Kidney (tissue), 14 donors: ENCODE measurements around the gene CENPU. TPM values are rescaled to one million over a fixed set of nuclear protein-coding genes. Genes with fewer than 3 reads are reported as not detected.

ENCODE experiments used
- DNase-seq, 5 donors: peaks; one replicate each; pipeline ENCODE4 v3.0.0-alpha.2; 2013 to 2020
- FAIRE-seq: peaks from 2 replicates; lab custom pipeline; 2012; peaks lifted over from hg19 to GRCh38; lab: Jason Lieb, UNC
- H3K27ac ChIP-seq, 2 donors: one replicate each; pipeline ENCODE4 v1.7.0; 2013; ENCODE audit warnings: low read depth in 2 of 2, low read length in 2 of 2, inconsistent platforms in 1 of 2
- H3K27me3 ChIP-seq: one replicate; pipeline ENCODE4 v1.7.1; 2013; ENCODE audit warnings: low read length, inconsistent platforms; ENCODE audit not compliant: control insufficient read depth, insufficient read depth
- H3K36me3 ChIP-seq, 3 donors: one replicate each; pipeline versions ENCODE4 v1.7.0 to v1.7.1; 2013; ENCODE audit warnings: low read length in 3 of 3, control low read depth in 1 of 3, inconsistent platforms in 1 of 3; ENCODE audit not compliant: insufficient read depth in 3 of 3, control insufficient read depth in 2 of 3
- H3K4me1 ChIP-seq, 3 donors: one replicate each; pipeline versions ENCODE4 v1.7.0 to v1.7.1; 2013; ENCODE audit warnings: low read length in 3 of 3, inconsistent platforms in 1 of 3, low read depth in 1 of 3; ENCODE audit not compliant: control insufficient read depth in 2 of 3, insufficient read depth in 2 of 3
- H3K4me3 ChIP-seq, 3 donors: one replicate each; pipeline versions ENCODE4 v1.7.0 to v1.8.1; 2013; ENCODE audit warnings: low read length in 3 of 3, control low read depth in 1 of 3, inconsistent platforms in 1 of 3
- H3K9ac ChIP-seq, 3 donors: one replicate each; pipeline versions ENCODE4 v1.7.0 to v1.7.1; 2013; ENCODE audit warnings: low read length in 3 of 3, control low read depth in 1 of 3, inconsistent platforms in 1 of 3
- H3K9me3 ChIP-seq, 3 donors: one replicate each; pipeline versions ENCODE4 v1.7.0 to v1.7.1; 2013; ENCODE audit warnings: low read length in 3 of 3, control low read depth in 1 of 3, inconsistent platforms in 1 of 3; ENCODE audit not compliant: control insufficient read depth in 2 of 3, insufficient read depth in 1 of 3
- intact Hi-C: fragments of 100-400 bp; cut with DNase I; formaldehyde crosslinking; loops from one replicate; pipeline ENCODE4 v1.11.1; 2022
- polyA plus RNA-seq: library from polyadenylated mRNA; stranded (reverse); fragments of 350-450 nt; fragmentation: Illumina TruSeq; extraction: RNeasy Lipid Tissue Mini Kit (QIAGEN cat#74804); gene quantifications from one replicate; pipeline ENCODE4 v1.2.3, GENCODE V29; 2014; ENCODE audit warnings: low read depth, low replicate concordance; ENCODE audit not compliant: insufficient read depth
- total RNA-seq: library from RNA; stranded (reverse); fragmentation: NEBNext Ultra II Directional; extraction: Animal tissue kit (Norgen Biotek cat#: 25700); gene quantifications from one replicate; pipeline ENCODE4 v1.2.1, GENCODE V29; 2021
- TF ChIP-seq, protein P1 (sequence below): IDR thresholded peaks from 3 replicates; pipeline ENCODE4 v1.5.1; 2012; ENCODE audit warnings: mild to moderate bottlenecking, moderate library complexity, borderline replicate concordance; ENCODE audit not compliant: insufficient read depth; ENCODE audit errors: extremely low read depth
- donor health status: control.
- donor health status: control.
- donor health status: control.
- donor health status: control.
- donor health status: control.
- donor health status: DM: yes; HTN: yes; CAD: no.
- donor health status: Normal renal cell carcinoma (clear cell type).

Gene CENPU
- total and polyA plus RNA-seq, 2 donors from 2014 or later = 2.2 to 2.5 TPM

DNA sequence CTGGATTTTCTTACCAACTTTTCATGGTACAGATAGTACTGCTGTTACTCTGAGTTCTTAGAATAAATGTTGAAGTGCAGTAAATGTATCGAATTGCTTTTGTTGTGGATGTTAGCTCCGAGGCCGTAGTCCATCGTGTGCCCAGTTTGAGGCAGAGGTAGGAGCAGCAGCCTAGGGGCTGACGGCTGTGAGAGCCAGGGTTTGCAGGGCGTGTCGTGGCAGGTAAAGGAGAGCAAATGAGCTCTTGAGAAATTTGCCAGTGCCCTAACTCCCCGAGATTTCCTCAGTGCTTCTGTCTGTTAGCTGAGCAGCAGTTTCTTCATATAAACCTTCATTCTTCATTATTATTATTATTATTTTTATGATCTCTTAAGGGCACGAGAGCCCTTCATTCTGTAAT is 62.8 kb downstream of the CENPU start:
- FAIRE-seq (no peak), DNase-seq (no peak)
- H3K36me3 ChIP-seq = peaks cover 4 to 27% (median 16%) of the 10 kb centered on the region in 3 donors
- TF ChIP-seq, protein P1, sequence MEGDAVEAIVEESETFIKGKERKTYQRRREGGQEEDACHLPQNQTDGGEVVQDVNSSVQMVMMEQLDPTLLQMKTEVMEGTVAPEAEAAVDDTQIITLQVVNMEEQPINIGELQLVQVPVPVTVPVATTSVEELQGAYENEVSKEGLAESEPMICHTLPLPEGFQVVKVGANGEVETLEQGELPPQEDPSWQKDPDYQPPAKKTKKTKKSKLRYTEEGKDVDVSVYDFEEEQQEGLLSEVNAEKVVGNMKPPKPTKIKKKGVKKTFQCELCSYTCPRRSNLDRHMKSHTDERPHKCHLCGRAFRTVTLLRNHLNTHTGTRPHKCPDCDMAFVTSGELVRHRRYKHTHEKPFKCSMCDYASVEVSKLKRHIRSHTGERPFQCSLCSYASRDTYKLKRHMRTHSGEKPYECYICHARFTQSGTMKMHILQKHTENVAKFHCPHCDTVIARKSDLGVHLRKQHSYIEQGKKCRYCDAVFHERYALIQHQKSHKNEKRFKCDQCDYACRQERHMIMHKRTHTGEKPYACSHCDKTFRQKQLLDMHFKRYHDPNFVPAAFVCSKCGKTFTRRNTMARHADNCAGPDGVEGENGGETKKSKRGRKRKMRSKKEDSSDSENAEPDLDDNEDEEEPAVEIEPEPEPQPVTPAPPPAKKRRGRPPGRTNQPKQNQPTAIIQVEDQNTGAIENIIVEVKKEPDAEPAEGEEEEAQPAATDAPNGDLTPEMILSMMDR = no peak
- no peaks in the 10 kb centered on the region for H3K4me1 ChIP-seq
- H3K27me3 ChIP-seq = no peaks in the 10 kb centered on the region
- H3K9ac ChIP-seq = no peak overlapping the region
- no peaks in the 10 kb centered on the region for H3K9me3 ChIP-seq
- intact Hi-C loops = no loop called here
- H3K4me3 ChIP-seq = no peak overlapping the region
- no peak overlapping the region for H3K27ac ChIP-seq

DNA sequence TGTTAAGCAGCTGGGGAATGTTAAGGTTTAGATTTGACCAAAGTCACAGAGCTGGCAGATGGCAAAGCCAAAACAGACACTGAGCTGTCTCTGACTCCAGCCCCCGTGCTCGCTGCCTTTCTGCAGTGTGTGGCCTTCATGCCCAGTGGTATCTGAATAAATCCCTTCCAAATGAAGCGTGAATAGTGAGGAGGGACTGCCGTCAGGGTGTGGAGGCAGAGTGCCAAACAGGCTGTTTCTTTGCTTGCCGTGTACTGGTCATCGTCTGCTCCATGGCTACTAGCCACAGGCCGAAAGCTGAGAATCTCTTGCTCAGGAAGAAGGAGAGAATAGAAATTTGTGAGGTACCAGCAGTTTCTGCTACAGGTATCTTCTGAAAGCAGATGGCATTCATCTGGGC is 64.6 kb downstream of the CENPU start:
- Histone ChIP-seq H3K4me1 (no peaks in the 10 kb centered on the region), H3K4me3 (no peak overlapping the region), H3K27me3 (no peaks in the 10 kb centered on the region), H3K9me3 (no peaks in the 10 kb centered on the region), H3K27ac (no peak overlapping the region), H3K9ac (no peak overlapping the region), H3K36me3 (peaks cover 4 to 20% (median 9%) of the 10 kb centered on the region in 3 donors)
- TF ChIP-seq, protein P1 = no peak
- DNase-seq = no peak
- intact Hi-C loops = no loop called here
- FAIRE-seq = no peak

DNA sequence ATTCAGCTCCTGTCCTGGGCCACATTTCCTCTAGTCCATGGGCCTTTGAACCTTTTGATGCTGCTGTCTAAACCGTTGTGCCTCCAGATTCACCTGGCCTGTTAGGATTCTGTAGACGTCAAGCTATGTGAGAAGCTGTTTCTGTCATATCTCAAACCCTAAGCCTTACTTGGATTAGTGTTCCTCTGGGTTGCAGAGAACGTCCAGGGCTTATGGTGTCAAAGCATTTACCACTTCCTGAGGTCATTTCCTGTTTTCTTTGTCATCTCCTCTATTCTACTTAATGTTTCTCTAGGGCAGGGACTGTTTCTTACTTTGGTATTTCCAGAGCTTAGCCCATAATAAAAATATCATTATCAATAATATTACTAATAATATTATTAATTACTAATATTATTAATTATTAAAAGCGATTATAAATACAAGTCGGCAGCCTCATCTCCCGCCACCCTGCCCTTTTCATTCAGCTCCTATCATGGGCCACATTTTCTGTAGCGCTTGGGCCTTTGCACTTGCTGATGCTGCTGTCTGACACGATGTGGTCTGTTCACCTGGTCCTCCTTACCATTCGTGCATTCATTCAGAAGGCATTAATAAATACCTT is 65.3 kb downstream of the CENPU start:
- FAIRE-seq = no peak
- H3K36me3 ChIP-seq = peaks cover 4 to 17% (median 9%) of the 10 kb centered on the region in 3 donors
- H3K27ac ChIP-seq = no peak overlapping the region

More for the DNA sequence above, 65.3 kb downstream of the CENPU start:
- no peak for DNase-seq
- Histone ChIP-seq H3K27me3 (no peaks in the 10 kb centered on the region), H3K9ac (no peak overlapping the region), H3K9me3 (no peaks in the 10 kb centered on the region), H3K4me3 (no peak overlapping the region), H3K4me1 (no peaks in the 10 kb centered on the region)
- intact Hi-C loops = no loop called here
- TF ChIP-seq, protein P1 = no peak
